GM10266 (cell line): ENCODE measurements around the gene BAZ1B.
A peak's percentile ranks its signal among the peaks of the same experiment; 100 is the strongest.
"Not testable (repeated sequence)": the region's sequence is repeated elsewhere in the genome, so short reads cannot be mapped to it uniquely, and the experiment has no call there.

Experiments
- DNase-seq: peaks from one replicate; pipeline ENCODE4 v3.0.0; 2012; ENCODE audit errors: extremely low spot score
- CTCF ChIP-seq: IDR thresholded peaks from 2 replicates; pipeline ENCODE4 v1.5.1; 2012; ENCODE audit warnings: mild to moderate bottlenecking, low read depth; ENCODE audit not compliant: control insufficient read depth, insufficient read depth; ENCODE audit errors: missing control alignments

BAZ1B gene

GRCh38 chr7:73522105-73522872 is at the start of gene BAZ1B:
BAZ1B (minus strand) TSS chr7:73522293; CDS start chr7:73521933, 360 bp downstream.
- no peak for TF ChIP-seq CTCF
- DNase-seq, result peak; percentile 99

- no peak for DNase-seq
- TF ChIP-seq CTCF, result no peak
These were observed 48.9 kb upstream of the BAZ1B start for GRCh38 chr7:73570977-73571376.

GRCh38 chr7:73570521-73570920 is 48.4 kb upstream of the BAZ1B start:
- TF ChIP-seq CTCF, result no peak
- DNase-seq, result no peak

- no peak for TF ChIP-seq CTCF
- DNase-seq, result no peak
These were observed 47.0 kb upstream of the BAZ1B start for GRCh38 chr7:73569042-73569608.

GRCh38 chr7:73567846-73568685 is 46.0 kb upstream of the BAZ1B start:
- DNase-seq, result no peak
- TF ChIP-seq CTCF, result no peak

- no peak for TF ChIP-seq CTCF
- DNase-seq, result no peak
These were observed 45.0 kb upstream of the BAZ1B start for GRCh38 chr7:73567140-73567539.

GRCh38 chr7:73566431-73566830 is 44.3 kb upstream of the BAZ1B start:
- not testable (repeated sequence) for DNase-seq
